Epithelial cell of proximal tubule (primary cell): Measurements from ENCODE around the gene SALL4. TPM values are rescaled to one million over a fixed set of nuclear protein-coding genes. Genes with fewer than 3 reads are reported as not detected.

ENCODE experiments used
- DNase-seq: peaks from one replicate; pipeline ENCODE4 v3.0.0-alpha.2; 2011; ENCODE audit warnings: low read depth
- H3K4me3 ChIP-seq: 2 replicates; pipeline ENCODE4 v1.5.1; 2011; ENCODE audit warnings: low read depth, mild to moderate bottlenecking, low read length
- CTCF ChIP-seq: conservative IDR thresholded peaks from 2 replicates; pipeline ENCODE4 v1.5.1; 2012; ENCODE audit warnings: low read depth, mild to moderate bottlenecking, low read length
- total RNA-seq: library from RNA; depleted of rRNA; stranded (reverse); fragments of >200 nt; gene quantifications from 2 replicates; pipeline ENCODE4 v1.2.3, GENCODE V29; 2015

SALL4 gene
- total RNA-seq, 1 donor from 2014 or later = 3.7 TPM

GRCh38 chr20:51803148-51803854, 980 bp upstream of the SALL4 start:
- DNase-seq = no peak
- TF ChIP-seq CTCF = no peak
- H3K4me3 ChIP-seq = no peak overlapping the region

- TF ChIP-seq CTCF = no peak
- no peak for DNase-seq
- no peak overlapping the region for H3K4me3 ChIP-seq
Measured at GRCh38 chr20:51801823-51802123, 548 bp downstream of the SALL4 start.

GRCh38 chr20:51801122-51801822, 1.0 kb downstream of the SALL4 start:
- TF ChIP-seq CTCF = peak; percentile 5
- DNase-seq = no peak
- H3K4me3 ChIP-seq = peak overlapping the region; percentile 48

- peak overlapping the region; percentile 48 for H3K4me3 ChIP-seq
- TF ChIP-seq CTCF = no peak
- no peak for DNase-seq
Measured at GRCh38 chr20:51800872-51801121, 1.5 kb downstream of the SALL4 start.

- peak; percentile 92 for TF ChIP-seq CTCF
- DNase-seq = no peak
- peak overlapping the region; percentile 48 for H3K4me3 ChIP-seq
Measured at GRCh38 chr20:51800060-51800871, 2.1 kb downstream of the SALL4 start.

- no peak overlapping the region for H3K4me3 ChIP-seq
- DNase-seq = no peak
- no peak for TF ChIP-seq CTCF
Measured at GRCh38 chr20:51799401-51799860, 2.9 kb downstream of the SALL4 start.
